Measurements from ENCODE around the gene ARPC1B.
"Not testable (repeated sequence)": the region's sequence is repeated elsewhere in the genome, so short reads cannot be mapped to it uniquely, and the experiment has no call there.

Gene ARPC1B

GRCh38 chr7:99369767-99370391 is 4.7 kb upstream of the ARPC1B start:
- DNase-seq: no peak

- no peak for DNase-seq
Measured at GRCh38 chr7:99371376-99371920, 3.1 kb upstream of the ARPC1B start.

- no peak for DNase-seq
Measured at GRCh38 chr7:99372275-99373090, 2.0 kb upstream of the ARPC1B start.

DNA sequence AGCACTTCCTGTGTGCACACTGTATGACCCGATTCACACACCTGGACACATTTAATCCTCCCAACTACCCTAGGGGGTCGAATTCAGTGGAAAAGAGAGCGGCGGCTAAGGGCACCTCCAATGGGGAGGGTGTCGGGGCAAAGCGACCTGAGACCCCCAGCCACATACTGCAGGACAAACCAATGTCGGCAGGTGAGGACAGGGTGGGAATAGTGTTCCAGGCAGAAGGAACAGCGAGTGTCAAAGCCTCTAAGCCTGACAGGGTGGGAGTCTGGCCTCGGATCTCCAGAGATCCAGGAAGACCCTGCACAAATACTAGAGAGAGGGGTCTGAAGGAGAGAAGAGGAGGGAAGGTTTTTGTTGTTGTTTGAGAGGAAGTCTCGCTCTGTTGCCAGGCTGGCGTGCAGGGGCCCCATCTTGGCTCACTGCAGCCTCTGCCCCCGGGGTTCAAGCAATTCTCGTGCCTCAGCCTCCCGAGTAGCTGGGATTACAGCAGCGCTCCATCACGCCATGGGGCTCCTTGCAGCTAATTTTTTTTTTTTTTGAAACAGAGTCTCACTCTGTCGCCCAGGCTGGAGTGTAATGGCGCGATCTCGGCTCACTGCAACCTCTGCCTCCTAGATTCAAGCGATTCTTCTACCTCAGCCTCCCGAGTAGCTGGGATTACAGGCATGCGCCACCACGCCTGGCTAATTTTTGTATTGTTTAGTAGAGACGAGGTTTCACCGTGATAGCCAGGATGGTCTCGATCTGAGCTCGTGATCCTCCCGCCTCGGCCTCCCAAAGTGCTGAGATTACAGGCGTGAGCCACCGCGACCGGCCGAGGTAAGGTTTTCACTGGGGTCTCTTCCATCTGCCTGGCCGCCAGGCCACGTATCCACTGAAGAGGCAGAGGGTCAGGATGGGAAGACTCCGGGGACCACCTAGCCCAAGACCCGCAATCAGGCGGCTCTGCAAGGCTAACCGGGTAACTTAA is 1.2 kb upstream of the ARPC1B start:
- no peak for DNase-seq

DNA sequence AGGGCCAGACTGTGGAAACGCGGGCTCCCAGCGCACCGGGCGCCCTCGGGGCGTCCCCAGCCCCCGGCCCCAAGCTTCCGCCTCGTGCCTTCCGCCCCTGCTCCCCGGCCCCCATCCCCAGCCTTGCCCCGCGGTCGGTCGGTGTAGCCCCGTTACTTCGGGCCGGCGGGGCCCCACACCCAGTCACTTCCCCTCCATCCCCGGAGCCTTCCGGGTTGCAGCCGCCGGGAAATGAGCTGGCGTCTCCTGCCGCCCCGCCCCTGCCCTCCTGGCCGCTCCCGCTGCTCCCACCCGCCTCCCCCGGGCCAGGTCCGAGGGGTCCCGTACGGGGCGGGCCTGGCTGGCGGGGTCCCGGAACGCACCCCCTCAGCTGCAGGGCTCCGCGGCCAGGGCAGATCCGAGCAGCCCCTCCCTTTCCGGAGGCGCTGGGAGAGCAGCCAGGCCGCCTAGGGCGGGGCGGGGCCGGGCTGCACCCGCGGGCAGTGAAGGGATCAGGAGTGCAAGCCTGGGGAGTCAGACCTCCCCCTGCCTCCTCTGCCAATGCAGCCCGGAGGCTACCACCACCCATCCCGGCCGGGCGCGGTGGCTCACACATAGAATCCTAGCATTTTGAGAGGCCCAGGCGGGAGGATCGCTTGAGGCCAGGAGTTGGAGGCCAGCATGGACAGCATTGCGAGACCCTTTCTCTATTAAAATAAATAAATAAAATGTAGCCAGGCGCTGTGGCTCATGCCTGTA is 709 bp downstream of the ARPC1B start:
- peak; percentile 59 for DNase-seq

- peak; percentile 42 for DNase-seq
Measured at GRCh38 chr7:99379043-99379577, 4.6 kb downstream of the ARPC1B start.

GRCh38 chr7:99379693-99380031 is 5.1 kb downstream of the ARPC1B start:
- DNase-seq: not testable (repeated sequence)

- DNase-seq: no peak
Measured at GRCh38 chr7:99380032-99380822, 5.7 kb downstream of the ARPC1B start.

GRCh38 chr7:99380823-99381663 is 6.5 kb downstream of the ARPC1B start:
- DNase-seq: peak; percentile 83

- no peak for DNase-seq
Measured at GRCh38 chr7:99381664-99382075, 7.1 kb downstream of the ARPC1B start.

DNA sequence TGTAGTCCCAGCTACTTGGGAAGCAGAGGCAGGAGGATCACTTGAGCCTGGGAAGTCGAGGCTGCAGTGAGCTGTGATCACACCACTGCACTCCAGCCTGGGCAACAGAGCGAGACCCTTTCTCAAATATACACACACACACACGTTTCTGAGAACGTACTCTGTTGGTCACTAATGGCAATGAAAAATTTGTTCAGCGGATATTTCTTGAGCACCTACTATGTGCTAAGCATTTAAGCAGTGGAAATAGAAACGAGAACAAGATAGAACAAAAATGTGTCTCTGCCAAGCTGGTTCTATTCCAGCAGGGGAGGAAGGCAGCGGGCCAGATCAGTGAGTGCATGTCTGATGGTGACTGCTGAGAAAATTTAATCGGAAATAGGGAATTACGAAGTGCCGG is 8.7 kb downstream of the ARPC1B start:
- no peak for DNase-seq

- no peak for DNase-seq
Measured at GRCh38 chr7:99383791-99384370, 9.4 kb downstream of the ARPC1B start.

DNA sequence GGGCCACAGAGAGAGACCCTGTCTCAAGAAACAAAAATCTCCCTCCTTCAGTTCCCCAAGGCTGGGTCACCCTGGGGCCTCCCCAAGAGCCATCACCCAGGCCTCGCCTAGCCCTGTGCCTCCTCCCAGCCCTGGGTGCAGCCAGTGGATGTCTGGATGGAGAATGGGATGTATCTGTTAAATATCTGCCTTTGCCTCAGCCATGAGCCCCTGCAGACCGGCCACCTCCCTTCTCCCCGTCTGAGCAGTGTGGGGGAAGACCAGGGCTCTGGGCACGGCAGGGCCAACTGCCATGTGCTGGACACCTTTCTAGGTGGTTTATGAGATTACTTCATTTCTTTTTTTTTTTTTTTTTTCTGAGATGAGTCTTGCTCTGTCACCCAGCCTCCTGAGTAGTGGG is 10.0 kb downstream of the ARPC1B start:
- DNase-seq: no peak

DNA sequence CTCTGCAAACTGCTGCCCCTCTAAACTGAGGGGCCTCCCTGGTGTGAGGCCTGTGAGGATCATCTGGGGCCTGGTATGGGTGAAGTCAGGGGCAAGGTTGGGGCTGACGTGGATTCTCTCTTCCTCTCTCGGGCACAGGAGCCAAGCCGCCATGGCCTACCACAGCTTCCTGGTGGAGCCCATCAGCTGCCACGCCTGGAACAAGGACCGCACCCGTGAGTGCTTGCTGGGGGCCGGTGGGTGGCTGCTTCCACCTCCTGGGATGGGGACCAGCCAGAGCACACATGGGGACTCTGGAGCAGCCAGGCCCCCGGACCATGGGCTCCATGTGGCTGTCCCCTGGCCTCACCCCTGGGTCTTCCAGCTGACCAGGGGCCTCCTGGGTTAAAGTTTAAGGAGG is 11.0 kb downstream of the ARPC1B start:
- DNase-seq: no peak

DNA sequence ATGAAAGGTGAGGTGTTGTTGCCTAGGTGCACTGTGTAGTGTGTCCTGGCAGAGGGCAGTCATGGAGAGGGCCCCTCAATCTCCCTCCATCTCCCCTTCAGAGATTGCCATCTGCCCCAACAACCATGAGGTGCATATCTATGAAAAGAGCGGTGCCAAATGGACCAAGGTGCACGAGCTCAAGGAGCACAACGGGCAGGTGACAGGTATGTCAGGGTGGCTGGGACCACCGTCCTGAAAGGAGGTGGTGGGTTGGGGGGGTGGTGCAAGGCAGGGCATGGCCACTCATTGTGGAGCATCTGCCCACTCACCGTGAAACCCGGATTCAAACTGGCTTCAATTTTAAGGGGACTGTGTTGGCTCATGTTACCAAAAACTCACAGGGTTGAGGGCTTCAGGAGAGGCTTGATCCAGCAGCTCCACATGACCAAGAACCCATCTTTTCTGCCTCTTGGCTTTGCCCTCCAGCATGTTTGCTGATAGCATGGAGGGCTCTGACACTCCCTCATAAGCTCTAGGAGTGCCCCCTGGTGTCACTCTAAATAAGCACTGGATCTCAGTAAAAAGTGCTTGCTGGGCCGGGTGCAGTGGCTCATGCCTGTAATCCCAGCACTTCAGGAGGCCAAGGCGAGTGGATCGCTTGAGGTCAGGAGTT is 12.2 kb downstream of the ARPC1B start:
- no peak for DNase-seq

GRCh38 chr7:99387239-99387635 is 12.7 kb downstream of the ARPC1B start:
- not testable (repeated sequence) for DNase-seq

- DNase-seq: no peak
Measured at GRCh38 chr7:99387912-99388311, 13.4 kb downstream of the ARPC1B start.

GRCh38 chr7:99389772-99390171 is 15.2 kb downstream of the ARPC1B start:
- no peak for DNase-seq

DNA sequence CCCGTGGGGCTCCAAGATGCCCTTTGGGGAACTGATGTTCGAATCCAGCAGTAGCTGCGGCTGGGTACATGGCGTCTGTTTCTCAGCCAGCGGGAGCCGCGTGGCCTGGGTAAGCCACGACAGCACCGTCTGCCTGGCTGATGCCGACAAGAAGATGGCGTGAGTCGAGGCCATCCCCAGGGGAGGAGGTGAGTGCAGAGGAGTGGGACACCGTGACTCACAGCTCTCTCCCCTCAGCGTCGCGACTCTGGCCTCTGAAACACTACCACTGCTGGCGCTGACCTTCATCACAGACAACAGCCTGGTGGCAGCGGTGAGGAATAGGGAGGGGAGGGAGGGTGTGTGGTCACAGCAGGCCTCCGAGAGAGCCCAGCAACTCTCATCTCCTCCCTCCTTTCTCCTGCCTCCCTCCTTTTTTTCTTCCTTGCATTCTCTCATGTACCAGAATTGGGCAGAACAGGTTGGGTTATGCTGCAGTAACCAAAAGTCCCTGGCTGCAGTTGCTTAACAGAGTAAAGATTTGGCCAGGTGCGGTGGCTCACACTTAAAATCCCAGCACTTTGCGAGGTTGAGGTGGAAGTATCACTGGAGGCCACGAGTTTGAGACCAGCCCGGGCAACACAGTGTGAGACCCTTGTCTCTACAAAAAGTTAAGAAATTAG is 16.5 kb downstream of the ARPC1B start:
- DNase-seq: no peak
